WI38 (cell line): ENCODE measurements around the gene CENPC.
"Not testable (repeated sequence)": the region's sequence is repeated elsewhere in the genome, so short reads cannot be mapped to it uniquely, and the experiment has no call there.

Experiments used
- H3K4me3 ChIP-seq: 2 replicates; pipeline ENCODE4 v1.5.1; 2011; ENCODE audit warnings: low read depth, mild to moderate bottlenecking, control low read depth, low read length
- CTCF ChIP-seq: IDR thresholded peaks from 2 replicates; pipeline ENCODE4 v1.5.1; 2012; ENCODE audit warnings: low read depth, mild to moderate bottlenecking, control low read depth, low read length

Gene CENPC

GRCh38 chr4:67568820-67569219 is 23.5 kb upstream of the CENPC start:
- no peak overlapping the region for H3K4me3 ChIP-seq
- no peak for TF ChIP-seq CTCF

- no peak overlapping the region for H3K4me3 ChIP-seq
- TF ChIP-seq CTCF = no peak
These were observed 21.0 kb upstream of the CENPC start for GRCh38 chr4:67566335-67566734.

- no peak overlapping the region for H3K4me3 ChIP-seq
- TF ChIP-seq CTCF = no peak
These were observed 20.0 kb upstream of the CENPC start for GRCh38 chr4:67565284-67565683.

GRCh38 chr4:67558493-67558892 is 13.2 kb upstream of the CENPC start, which contains the start of gene STAP1:
Gene STAP1, plus strand, starts transcription at chr4:67558727. Its CDS starts 83 bp downstream, at chr4:67558810.
- no peak for TF ChIP-seq CTCF
- H3K4me3 ChIP-seq = no peak within 1 kb of the TSS

- no peak overlapping the region for H3K4me3 ChIP-seq
- no peak for TF ChIP-seq CTCF
These were observed 11.1 kb upstream of the CENPC start for GRCh38 chr4:67556436-67556835.

GRCh38 chr4:67555447-67555846 is 10.1 kb upstream of the CENPC start:
- H3K4me3 ChIP-seq = no peak overlapping the region
- TF ChIP-seq CTCF = no peak

GRCh38 chr4:67554096-67554495 is 8.8 kb upstream of the CENPC start:
- H3K4me3 ChIP-seq = no peak overlapping the region
- TF ChIP-seq CTCF = no peak

- H3K4me3 ChIP-seq = not testable (repeated sequence)
These were observed 7.0 kb upstream of the CENPC start for GRCh38 chr4:67552146-67552792.
